Measurements from ENCODE around the gene MITF.

DNA sequence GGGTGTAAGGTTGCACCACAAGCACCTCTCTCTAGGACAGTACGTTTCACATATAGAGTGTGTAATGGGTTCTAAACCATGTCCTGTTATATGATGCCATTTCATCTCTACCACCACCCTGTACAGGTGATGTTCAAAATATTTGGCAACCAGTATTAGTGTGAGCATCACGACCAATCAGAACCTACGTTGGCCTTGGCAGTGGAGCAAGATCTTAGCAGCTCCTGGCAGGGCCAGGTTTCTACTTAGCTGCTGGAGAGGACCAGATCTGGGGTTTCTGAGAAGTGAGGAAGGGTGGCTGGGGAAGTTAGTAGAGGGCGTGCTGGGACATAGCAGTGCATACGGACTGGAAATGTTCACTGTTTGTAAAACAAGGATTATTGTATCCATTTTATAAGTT is 23.1 kb upstream of the MITF start:
- TF ChIP-seq, protein P1, sequence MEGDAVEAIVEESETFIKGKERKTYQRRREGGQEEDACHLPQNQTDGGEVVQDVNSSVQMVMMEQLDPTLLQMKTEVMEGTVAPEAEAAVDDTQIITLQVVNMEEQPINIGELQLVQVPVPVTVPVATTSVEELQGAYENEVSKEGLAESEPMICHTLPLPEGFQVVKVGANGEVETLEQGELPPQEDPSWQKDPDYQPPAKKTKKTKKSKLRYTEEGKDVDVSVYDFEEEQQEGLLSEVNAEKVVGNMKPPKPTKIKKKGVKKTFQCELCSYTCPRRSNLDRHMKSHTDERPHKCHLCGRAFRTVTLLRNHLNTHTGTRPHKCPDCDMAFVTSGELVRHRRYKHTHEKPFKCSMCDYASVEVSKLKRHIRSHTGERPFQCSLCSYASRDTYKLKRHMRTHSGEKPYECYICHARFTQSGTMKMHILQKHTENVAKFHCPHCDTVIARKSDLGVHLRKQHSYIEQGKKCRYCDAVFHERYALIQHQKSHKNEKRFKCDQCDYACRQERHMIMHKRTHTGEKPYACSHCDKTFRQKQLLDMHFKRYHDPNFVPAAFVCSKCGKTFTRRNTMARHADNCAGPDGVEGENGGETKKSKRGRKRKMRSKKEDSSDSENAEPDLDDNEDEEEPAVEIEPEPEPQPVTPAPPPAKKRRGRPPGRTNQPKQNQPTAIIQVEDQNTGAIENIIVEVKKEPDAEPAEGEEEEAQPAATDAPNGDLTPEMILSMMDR (IDR thresholded peaks at IDR 0.05) = no peak
- no peak for TF ChIP-seq POLR2AphosphoS5 (IDR thresholded peaks at IDR 0.05; ENCODE audit: insufficient read depth in 1 of 2, low read depth in 1 of 2)
